Adipose tissue (tissue), 3 donors: Measurements from ENCODE around the gene POLE. TPM values are rescaled to one million over a fixed set of nuclear protein-coding genes. Genes with fewer than 3 reads are reported as not detected.

Source experiments
- H3K27ac ChIP-seq: one replicate; pipeline ENCODE4 v1.5.1; 2013; ENCODE audit warnings: low read depth, low read length
- WGBS, 3 donors: extraction: QIAGEN DNeasy Blood & Tissue Kit; methylation state at CpG; one replicate each; pipeline ENCODE4 v1.1.7; 2013; 5-methylcytosine and 5-hydroxymethylcytosine counted together
- polyA plus RNA-seq, 3 donors: library from polyadenylated mRNA; stranded (reverse); fragments of 200-250 nt; gene quantifications; one replicate each; pipeline ENCODE4 v1.2.3, GENCODE V29; 2013
- donor health status: healthy with polysubstance abuse.
- donor health status: Bipolar disorder and iron deficiency.
- donor health status: healthy.

POLE gene
- polyA plus RNA-seq, 3 donors = 13.7 to 27.6 (median 15.0) TPM

GRCh38 chr12:132720606-132721345 is 33.6 kb upstream of the POLE start:
- 92 to 95% (median 92%) methylated on average over 25 of the region's 25 CpGs for WGBS, 3 donors
- no peak overlapping the region for H3K27ac ChIP-seq

- WGBS, 3 donors = 92 to 93% (median 92%) methylated on average over 12 of the region's 12 CpGs
Observed at GRCh38 chr12:132719954-132720324, 32.8 kb upstream of the POLE start.

GRCh38 chr12:132719141-132719953 is 32.2 kb upstream of the POLE start:
- H3K27ac ChIP-seq = no peak overlapping the region
- 92 to 94% (median 94%) methylated on average over 31 of the region's 31 CpGs for WGBS, 3 donors

More at GRCh38 chr12:132719954-132720324, 32.8 kb upstream of the POLE start:
- no peak overlapping the region for H3K27ac ChIP-seq

GRCh38 chr12:132718644-132719043 is 31.5 kb upstream of the POLE start:
- no peak overlapping the region for H3K27ac ChIP-seq
- 90 to 95% (median 91%) methylated on average over 16 to 21 of the region's 21 CpGs for WGBS, 3 donors

- 94 to 95% (median 95%) methylated on average over 61 of the region's 61 CpGs for WGBS, 3 donors
- no peak overlapping the region for H3K27ac ChIP-seq
Observed at GRCh38 chr12:132717531-132718387, 30.6 kb upstream of the POLE start.

GRCh38 chr12:132717011-132717410 is 29.9 kb upstream of the POLE start:
- 86 to 91% (median 88%) methylated on average over 17 of the region's 17 CpGs for WGBS, 3 donors
- no peak overlapping the region for H3K27ac ChIP-seq

GRCh38 chr12:132716356-132716755 is 29.2 kb upstream of the POLE start:
- 81 to 89% (median 88%) methylated on average over 10 to 11 of the region's 11 CpGs for WGBS, 3 donors
- H3K27ac ChIP-seq = no peak overlapping the region

- H3K27ac ChIP-seq = no peak overlapping the region
- WGBS, 3 donors = 85 to 89% (median 89%) methylated on average over 9 of the region's 9 CpGs
Observed at GRCh38 chr12:132715874-132716273, 28.7 kb upstream of the POLE start.

- 73 to 78% (median 77%) methylated on average over 2 of the region's 2 CpGs for WGBS, 3 donors
- H3K27ac ChIP-seq = no peak overlapping the region
Observed at GRCh38 chr12:132713123-132713522, 26.0 kb upstream of the POLE start.

- H3K27ac ChIP-seq = no peak overlapping the region
- 5 to 9% (median 7%) methylated on average over 59 of the region's 59 CpGs for WGBS, 3 donors
Observed at GRCh38 chr12:132711080-132711843, 24.1 kb upstream of the POLE start.

- no peak within 1 kb of the TSS for H3K27ac ChIP-seq
- WGBS, 3 donors = 0 to 1% (median 0%) methylated on average over 85 to 94 of the region's 94 CpGs
Observed at GRCh38 chr12:132710405-132711079, 23.4 kb upstream of the POLE start, which contains the start of gene PGAM5. Gene PGAM5, plus strand, starts transcription at chr12:132710842. Its CDS starts 35 bp downstream, at chr12:132710877.

- 0 to 4% (median 2%) methylated on average over 26 of the region's 26 CpGs for WGBS, 3 donors
- no peak overlapping the region for H3K27ac ChIP-seq
Observed at GRCh38 chr12:132710043-132710404, 22.9 kb upstream of the POLE start.

- no peak overlapping the region for H3K27ac ChIP-seq
- 72 to 90% (median 85%) methylated on average over 2 of the region's 2 CpGs for WGBS, 3 donors
Observed at GRCh38 chr12:132708150-132708549, 21.0 kb upstream of the POLE start.

GRCh38 chr12:132707241-132707640 is 20.1 kb upstream of the POLE start:
- 95 to 96% (median 96%) methylated on average over 6 of the region's 6 CpGs for WGBS, 3 donors

GRCh38 chr12:132703641-132704040 is 16.5 kb upstream of the POLE start:
- 89 to 94% (median 92%) methylated on average over 9 of the region's 9 CpGs for WGBS, 3 donors

More at GRCh38 chr12:132707241-132707640, 20.1 kb upstream of the POLE start:
- H3K27ac ChIP-seq = no peak overlapping the region

GRCh38 chr12:132702640-132703039 is 15.5 kb upstream of the POLE start:
- 62 to 77% (median 73%) methylated on average over 4 of the region's 4 CpGs for WGBS, 3 donors
- H3K27ac ChIP-seq = no peak overlapping the region

More at GRCh38 chr12:132703641-132704040, 16.5 kb upstream of the POLE start:
- no peak overlapping the region for H3K27ac ChIP-seq

GRCh38 chr12:132700212-132700822 is 13.2 kb upstream of the POLE start:
- WGBS, 3 donors = 91 to 95% (median 93%) methylated on average over 10 of the region's 10 CpGs
- no peak overlapping the region for H3K27ac ChIP-seq
